Esophagus squamous epithelium (tissue), 5 donors: Measurements from ENCODE around the gene MIER2. TPM values are rescaled to one million over a fixed set of nuclear protein-coding genes. Genes with fewer than 3 reads are reported as not detected.

Source experiments
- DNase-seq: peaks from one replicate; lab custom pipeline; 2025; lab: John Stamatoyannopoulos, UW
- H3K27ac ChIP-seq, 4 donors: fragments of 200-600 bp; sonication (generic); one replicate each; pipeline ENCODE4 v1.5.1; 2016 to 2019; ENCODE audit warnings: mild to moderate bottlenecking in 1 of 4
- H3K27me3 ChIP-seq, 4 donors: fragments of 200-600 bp; sonication (generic); 1 replicate in 3 of 4; 2 replicates in 1 of 4; pipeline versions ENCODE4 v1.5.1 to v1.6.0; 2017 to 2021; ENCODE audit warnings: antibody characterized with exemption in 1 of 4
- H3K36me3 ChIP-seq, 3 donors: fragments of 200-600 bp; sonication (generic); one replicate each; pipeline ENCODE4 v1.5.1; 2016 to 2019
- H3K4me1 ChIP-seq, 3 donors: fragments of 200-600 bp; sonication (generic); one replicate each; pipeline ENCODE4 v1.5.1; 2017 to 2019
- H3K4me3 ChIP-seq, 4 donors: fragments of 200-600 bp; sonication (generic); 1 replicate in 3 of 4; 2 replicates in 1 of 4; pipeline ENCODE4 v1.5.1; 2016 to 2019; ENCODE audit warnings: mild to moderate bottlenecking in 2 of 4, moderate library complexity in 1 of 4
- H3K9me3 ChIP-seq, 3 donors: fragments of 200-600 bp; sonication (generic); one replicate each; pipeline ENCODE4 v1.5.1; 2016 to 2019
- CTCF ChIP-seq, 6 experiments: fragments of 450-650 bp in 4 of 6; fragments of 200-600 bp in 2 of 6; sonication (generic) in 2 of 6; IDR thresholded peaks; one replicate each; pipeline ENCODE4 v1.5.1; 2016 to 2019; ENCODE audit warnings: antibody characterized with exemption in 6 of 6, mild to moderate bottlenecking in 4 of 6, moderate library complexity in 4 of 6
- POLR2A ChIP-seq, 4 donors: fragments of 450-650 bp; IDR thresholded peaks; one replicate each; pipeline ENCODE4 v1.6.1; 2017; ENCODE audit warnings: antibody characterized with exemption in 4 of 4, mild to moderate bottlenecking in 4 of 4, moderate library complexity in 3 of 4
- WGBS, 2 donors: methylation state at CpG; one replicate each; pipeline ENCODE4 v1.1.5; 2018; 5-methylcytosine and 5-hydroxymethylcytosine counted together
- intact Hi-C: fragments of 100-400 bp; cut with DNase I; formaldehyde crosslinking; loops from one replicate; pipeline ENCODE4 v1.15.0; 2022
- total RNA-seq, 4 donors: library from RNA; depleted of rRNA; stranded (reverse); fragments of >200 nt; gene quantifications; one replicate each; pipeline ENCODE4 v1.1.0, GENCODE V29; 2016
- donor health status: DM: yes; HTN: yes; CAD: no.

The MIER2 gene
- total RNA-seq, 4 donors from 2014 or later = 11.7 to 31.5 (median 14.9) TPM

- no peak for DNase-seq
- H3K27ac ChIP-seq = peak overlapping the region in 1 of 4 donors; percentile 67
- WGBS, 2 donors = 72 to 84% methylated on average over 8 to 19 of the region's 22 CpGs
Observed at GRCh38 chr19:296476-297225, 47.9 kb downstream of the MIER2 start.

GRCh38 chr19:295687-296370 is 48.8 kb downstream of the MIER2 start:
- DNase-seq = no peak
- H3K4me1 ChIP-seq = peaks cover 17 to 41% (median 17%) of the 10 kb centered on the region in 3 donors
- no peaks in the 10 kb centered on the region for H3K36me3 ChIP-seq
- peaks cover 0 to 47% (median 0%) of the 10 kb centered on the region in 4 donors for H3K27me3 ChIP-seq
- no peak overlapping the region for H3K4me3 ChIP-seq
- H3K9me3 ChIP-seq = no peaks in the 10 kb centered on the region
- TF ChIP-seq CTCF (IDR thresholded peaks at IDR 0.05) (no peak), POLR2A (IDR thresholded peaks at IDR 0.05) (no peak)
- WGBS, 2 donors = 45 to 54% methylated on average over 6 to 11 of the region's 13 CpGs
- intact Hi-C loops = no loop called here
- H3K27ac ChIP-seq = peak overlapping the region in 2 of 4 donors; percentile 32 to 67

More at GRCh38 chr19:296476-297225, 47.9 kb downstream of the MIER2 start:
- Histone ChIP-seq H3K27me3 (peaks cover 0 to 40% (median 0%) of the 10 kb centered on the region in 4 donors), H3K4me1 (peaks cover 12 to 33% (median 17%) of the 10 kb centered on the region in 3 donors), H3K4me3 (no peak overlapping the region), H3K36me3 (no peaks in the 10 kb centered on the region), H3K9me3 (no peaks in the 10 kb centered on the region)
- TF ChIP-seq POLR2A (IDR thresholded peaks at IDR 0.05) (no peak), CTCF (IDR thresholded peaks at IDR 0.05) (no peak)
- intact Hi-C loops = no loop called here

- H3K9me3 ChIP-seq = no peaks in the 10 kb centered on the region
- intact Hi-C loops = no loop called here
- no peaks in the 10 kb centered on the region for H3K36me3 ChIP-seq
- TF ChIP-seq POLR2A (IDR thresholded peaks at IDR 0.05) (no peak), CTCF (IDR thresholded peaks at IDR 0.05) (peak; percentile 36 to 72 (median 63))
- peaks cover 17 to 48% (median 17%) of the 10 kb centered on the region in 3 donors for H3K4me1 ChIP-seq
- no peak for DNase-seq
- peaks cover 0 to 54% (median 0%) of the 10 kb centered on the region in 4 donors for H3K27me3 ChIP-seq
- H3K27ac ChIP-seq = peak overlapping the region in 2 of 4 donors; percentile 32 to 37
- 21 to 36% methylated on average over 9 to 11 of the region's 38 CpGs for WGBS, 2 donors
- H3K4me3 ChIP-seq = peak overlapping the region in 1 of 4 donors; percentile 54
Observed at GRCh38 chr19:294946-295686, 49.5 kb downstream of the MIER2 start.

- Histone ChIP-seq H3K4me1 (peaks cover 17 to 55% (median 17%) of the 10 kb centered on the region in 3 donors), H3K27ac (peak overlapping the region in 2 of 4 donors; percentile 32 to 37), H3K9me3 (no peaks in the 10 kb centered on the region), H3K36me3 (no peaks in the 10 kb centered on the region), H3K27me3 (peaks cover 0 to 54% (median 0%) of the 10 kb centered on the region in 4 donors), H3K4me3 (peak overlapping the region in 1 of 4 donors; percentile 54)
- no peak for TF ChIP-seq POLR2A (IDR thresholded peaks at IDR 0.05)
- no peak for TF ChIP-seq CTCF (IDR thresholded peaks at IDR 0.05)
- DNase-seq = no peak
- intact Hi-C loops = no loop called here
- WGBS, 2 donors = no CpG with 5 or more reads among the region's 29 CpGs
Observed at GRCh38 chr19:294341-294945, 50.2 kb downstream of the MIER2 start.
